ENCODE measurements around the gene NTRK2. TPM values are rescaled to one million over a fixed set of nuclear protein-coding genes. Genes with fewer than 3 reads are reported as not detected.

NTRK2 gene
- total RNA-seq, 2 experiments from 2014 or later: 0.02 to 0.05 TPM

- H3K27me3 Mint-ChIP-seq (ENCODE audit: low read depth): peaks cover 22% of the 10 kb centered on the region
- no peak overlapping the region for H3K27ac Mint-ChIP-seq
- no peaks in the 10 kb centered on the region for H3K4me1 Mint-ChIP-seq (ENCODE audit: low read depth)
- intact Hi-C loops (cut with micrococcal nuclease): loop anchor here (5.0 kb wide), 1 partner anchor 551 kb away; no protein-coding TSS in a partner anchor
- no peak for DNase-seq
- H3K9me3 Mint-ChIP-seq: no peaks in the 10 kb centered on the region
- H3K4me3 Mint-ChIP-seq: no peak overlapping the region
- no peaks in the 10 kb centered on the region for H3K36me3 Mint-ChIP-seq (ENCODE audit: low read depth)
- CTCF ChIA-PET: no interaction called here
Measured at GRCh38 chr9:84953252-84953773, 283.8 kb downstream of the NTRK2 start.

- DNase-seq: peak; percentile 71
- Mint-ChIP-seq H3K27ac (no peak overlapping the region), H3K36me3 (ENCODE audit: low read depth) (no peaks in the 10 kb centered on the region), H3K27me3 (ENCODE audit: low read depth) (peaks cover 19% of the 10 kb centered on the region), H3K4me1 (ENCODE audit: low read depth) (no peaks in the 10 kb centered on the region), H3K4me3 (no peak overlapping the region), H3K9me3 (no peaks in the 10 kb centered on the region)
- CTCF ChIA-PET: interaction anchor here (0.6 kb wide), 1 partner anchor 370 kb away, joined by 3 read pairs; no protein-coding TSS in a partner anchor
- intact Hi-C loops (cut with micrococcal nuclease): loop anchor here (2.0 to 5.0 kb wide), 2 partner anchors 257 to 552 kb away; no protein-coding TSS in a partner anchor
Measured at GRCh38 chr9:84953797-84954705, 284.5 kb downstream of the NTRK2 start.

DNA sequence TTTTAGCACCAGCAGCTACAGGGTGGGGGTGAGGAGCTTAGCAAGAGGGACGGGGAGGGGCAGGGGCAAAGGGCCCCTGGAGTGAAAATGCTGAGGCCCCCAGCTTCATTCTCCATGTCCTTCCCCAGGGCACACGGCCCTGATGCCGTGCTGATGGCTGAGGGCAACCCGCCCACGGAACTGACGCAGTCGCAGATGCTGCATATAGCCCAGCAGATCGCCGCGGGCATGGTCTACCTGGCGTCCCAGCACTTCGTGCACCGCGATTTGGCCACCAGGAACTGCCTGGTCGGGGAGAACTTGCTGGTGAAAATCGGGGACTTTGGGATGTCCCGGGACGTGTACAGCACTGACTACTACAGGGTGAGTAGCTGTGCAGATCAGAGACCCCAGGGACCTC is 285.6 kb downstream of the NTRK2 start:
- H3K27ac Mint-ChIP-seq: no peak overlapping the region
- H3K27me3 Mint-ChIP-seq (ENCODE audit: low read depth): peaks cover 19% of the 10 kb centered on the region
- no peaks in the 10 kb centered on the region for H3K4me1 Mint-ChIP-seq (ENCODE audit: low read depth)
- CTCF ChIA-PET: no interaction called here
- no peaks in the 10 kb centered on the region for H3K9me3 Mint-ChIP-seq
- no peak overlapping the region for H3K4me3 Mint-ChIP-seq
- intact Hi-C loops (cut with micrococcal nuclease): loop anchor here (2.0 kb wide), 1 partner anchor 258 kb away; no protein-coding TSS in a partner anchor
- H3K36me3 Mint-ChIP-seq (ENCODE audit: low read depth): no peaks in the 10 kb centered on the region
- DNase-seq: no peak

DNA sequence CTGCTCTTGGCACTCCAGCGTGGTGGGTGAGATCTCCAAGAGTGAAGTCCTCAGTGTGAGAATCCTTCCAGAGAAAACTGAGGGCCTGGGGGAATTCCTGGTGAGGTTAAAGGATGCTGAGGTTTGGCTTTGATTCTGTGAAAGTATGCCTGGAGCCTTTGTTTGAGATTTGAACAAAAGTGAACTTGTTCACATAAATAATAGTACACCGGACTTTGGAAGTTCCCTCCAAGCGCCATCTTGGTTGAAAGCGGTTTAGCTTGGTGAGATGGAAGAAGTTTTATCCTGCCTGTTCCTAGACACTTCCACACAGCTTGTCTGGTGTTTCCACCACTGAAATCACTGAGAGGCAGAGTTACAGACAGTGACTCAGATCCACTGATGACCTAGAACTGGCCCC is 286.4 kb downstream of the NTRK2 start:
- no peaks in the 10 kb centered on the region for H3K4me1 Mint-ChIP-seq (ENCODE audit: low read depth)
- H3K27ac Mint-ChIP-seq: no peak overlapping the region
- no peaks in the 10 kb centered on the region for H3K36me3 Mint-ChIP-seq (ENCODE audit: low read depth)
- no peaks in the 10 kb centered on the region for H3K9me3 Mint-ChIP-seq
- intact Hi-C loops (cut with micrococcal nuclease): loop anchor here (2.0 kb wide), 1 partner anchor 259 kb away; no protein-coding TSS in a partner anchor
- CTCF ChIA-PET: no interaction called here
- no peak for DNase-seq
- H3K27me3 Mint-ChIP-seq (ENCODE audit: low read depth): peaks cover 19% of the 10 kb centered on the region
- H3K4me3 Mint-ChIP-seq: no peak overlapping the region

GRCh38 chr9:84959339-84959738 is 289.8 kb downstream of the NTRK2 start:
- H3K27ac Mint-ChIP-seq: no peak overlapping the region
- no peak for DNase-seq
- H3K4me1 Mint-ChIP-seq (ENCODE audit: low read depth): no peaks in the 10 kb centered on the region
- CTCF ChIA-PET: no interaction called here
- no peaks in the 10 kb centered on the region for H3K36me3 Mint-ChIP-seq (ENCODE audit: low read depth)
- H3K27me3 Mint-ChIP-seq (ENCODE audit: low read depth): peaks cover 12% of the 10 kb centered on the region
- intact Hi-C loops (cut with micrococcal nuclease): no loop called here
- H3K4me3 Mint-ChIP-seq: no peak overlapping the region
- H3K9me3 Mint-ChIP-seq: peaks cover 1% of the 10 kb centered on the region

GRCh38 chr9:84966876-84967830 is 297.6 kb downstream of the NTRK2 start:
- intact Hi-C loops (cut with micrococcal nuclease): no loop called here
- Mint-ChIP-seq H3K4me3 (no peak overlapping the region), H3K9me3 (no peaks in the 10 kb centered on the region), H3K27ac (no peak overlapping the region), H3K36me3 (ENCODE audit: low read depth) (no peaks in the 10 kb centered on the region), H3K27me3 (ENCODE audit: low read depth) (peaks cover 12% of the 10 kb centered on the region), H3K4me1 (ENCODE audit: low read depth) (no peaks in the 10 kb centered on the region)
- CTCF ChIA-PET: no interaction called here
- DNase-seq: no peak

DNA sequence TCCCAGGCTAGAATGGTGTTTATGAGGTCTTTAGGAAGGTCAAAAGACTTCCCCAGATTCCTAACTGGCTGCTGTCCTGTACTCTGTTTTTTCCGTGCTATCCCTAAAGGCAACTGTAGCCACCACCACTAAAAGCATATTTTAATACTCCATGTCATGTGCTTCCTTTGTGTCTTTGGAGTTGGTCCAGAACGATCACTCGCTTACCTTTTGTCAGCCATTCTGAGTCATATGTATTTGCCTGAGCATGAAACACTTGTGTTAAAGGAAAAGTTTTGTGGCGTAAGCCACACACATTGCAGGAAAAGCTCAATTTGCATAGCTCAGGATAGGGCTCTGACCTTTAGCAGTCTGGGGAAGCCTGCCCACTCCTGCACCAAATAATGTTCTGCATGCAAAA is 299.6 kb downstream of the NTRK2 start:
- Mint-ChIP-seq H3K27me3 (ENCODE audit: low read depth) (peaks cover 12% of the 10 kb centered on the region), H3K36me3 (ENCODE audit: low read depth) (no peaks in the 10 kb centered on the region), H3K9me3 (no peaks in the 10 kb centered on the region), H3K27ac (no peak overlapping the region), H3K4me3 (no peak overlapping the region), H3K4me1 (ENCODE audit: low read depth) (no peaks in the 10 kb centered on the region)
- CTCF ChIA-PET: no interaction called here
- intact Hi-C loops (cut with micrococcal nuclease): no loop called here
- no peak for DNase-seq

DNA sequence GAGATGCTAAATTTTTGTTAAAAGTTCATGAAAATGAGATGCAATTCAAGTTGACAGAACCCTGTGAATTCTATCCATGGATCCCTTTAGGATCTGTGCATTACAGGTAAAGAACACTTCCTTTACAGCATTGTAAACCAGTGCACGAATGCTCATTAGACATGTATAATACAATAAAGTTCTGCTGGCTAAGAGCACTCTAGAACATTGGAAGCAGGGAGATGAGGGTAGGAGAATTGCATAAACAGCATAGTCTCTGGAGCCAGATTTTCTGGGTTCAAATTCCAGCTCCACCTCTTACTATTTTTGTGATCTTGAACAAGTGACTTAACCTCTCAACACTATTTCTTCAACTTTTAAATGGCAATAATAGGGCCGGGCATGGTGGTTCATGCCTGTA is 300.2 kb downstream of the NTRK2 start:
- Mint-ChIP-seq H3K4me3 (no peak overlapping the region), H3K4me1 (ENCODE audit: low read depth) (no peaks in the 10 kb centered on the region), H3K27ac (no peak overlapping the region), H3K27me3 (ENCODE audit: low read depth) (peaks cover 12% of the 10 kb centered on the region), H3K36me3 (ENCODE audit: low read depth) (no peaks in the 10 kb centered on the region), H3K9me3 (no peaks in the 10 kb centered on the region)
- intact Hi-C loops (cut with micrococcal nuclease): no loop called here
- DNase-seq: no peak
- CTCF ChIA-PET: no interaction called here

GRCh38 chr9:84970432-84970831 is 300.9 kb downstream of the NTRK2 start:
- H3K4me3 Mint-ChIP-seq: no peak overlapping the region
- H3K27me3 Mint-ChIP-seq (ENCODE audit: low read depth): peaks cover 12% of the 10 kb centered on the region
- H3K9me3 Mint-ChIP-seq: no peaks in the 10 kb centered on the region
- no peaks in the 10 kb centered on the region for H3K4me1 Mint-ChIP-seq (ENCODE audit: low read depth)
- no peak for DNase-seq
- H3K27ac Mint-ChIP-seq: no peak overlapping the region
- intact Hi-C loops (cut with micrococcal nuclease): no loop called here
- no peaks in the 10 kb centered on the region for H3K36me3 Mint-ChIP-seq (ENCODE audit: low read depth)
- CTCF ChIA-PET: interaction anchor here (0.6 kb wide), 1 partner anchor 229 kb away, joined by 3 read pairs; no protein-coding TSS in a partner anchor

GRCh38 chr9:84971571-84971970 is 302.0 kb downstream of the NTRK2 start:
- Mint-ChIP-seq H3K4me1 (ENCODE audit: low read depth) (no peaks in the 10 kb centered on the region), H3K36me3 (ENCODE audit: low read depth) (no peaks in the 10 kb centered on the region)
- intact Hi-C loops (cut with micrococcal nuclease): no loop called here

DNA sequence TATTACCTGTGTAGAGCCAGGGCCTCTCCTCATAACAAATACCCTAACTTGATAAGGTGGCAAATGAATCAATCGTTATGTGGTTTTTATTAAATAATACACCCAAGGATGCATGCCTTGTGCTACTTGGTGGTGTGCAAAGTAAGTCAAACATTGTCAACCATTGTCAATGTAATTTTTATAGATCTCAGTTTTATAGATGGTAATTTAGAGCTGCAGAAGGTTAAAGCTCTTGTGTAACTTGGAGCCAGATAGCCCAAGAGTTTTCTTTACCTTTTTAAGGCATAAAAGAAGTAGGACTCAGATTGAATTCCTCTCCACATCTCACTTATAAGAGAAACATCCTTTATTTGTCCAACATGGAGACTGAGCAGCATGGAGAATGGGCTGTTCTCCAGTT is 304.7 kb downstream of the NTRK2 start:
- Mint-ChIP-seq H3K4me3 (no peak overlapping the region), H3K36me3 (ENCODE audit: low read depth) (no peaks in the 10 kb centered on the region), H3K4me1 (ENCODE audit: low read depth) (no peaks in the 10 kb centered on the region), H3K27ac (no peak overlapping the region), H3K27me3 (ENCODE audit: low read depth) (peaks cover 6% of the 10 kb centered on the region), H3K9me3 (no peaks in the 10 kb centered on the region)
- intact Hi-C loops (cut with micrococcal nuclease): no loop called here
- DNase-seq: no peak
- CTCF ChIA-PET: no interaction called here

More at GRCh38 chr9:84971571-84971970, 302.0 kb downstream of the NTRK2 start:
- Mint-ChIP-seq H3K27me3 (ENCODE audit: low read depth) (peaks cover 12% of the 10 kb centered on the region), H3K9me3 (no peaks in the 10 kb centered on the region), H3K4me3 (no peak overlapping the region), H3K27ac (no peak overlapping the region)
- CTCF ChIA-PET: no interaction called here
- no peak for DNase-seq

- Mint-ChIP-seq H3K27ac (no peak overlapping the region), H3K36me3 (ENCODE audit: low read depth) (no peaks in the 10 kb centered on the region), H3K9me3 (no peaks in the 10 kb centered on the region), H3K4me3 (no peak overlapping the region), H3K4me1 (ENCODE audit: low read depth) (no peaks in the 10 kb centered on the region), H3K27me3 (ENCODE audit: low read depth) (peaks cover 6% of the 10 kb centered on the region)
- CTCF ChIA-PET: no interaction called here
- DNase-seq: no peak
- intact Hi-C loops (cut with micrococcal nuclease): no loop called here
Measured at GRCh38 chr9:84974855-84975254, 305.3 kb downstream of the NTRK2 start.
